ENCODE results near the gene CYP2W1. TPM values are rescaled to one million over a fixed set of nuclear protein-coding genes. Genes with fewer than 3 reads are reported as not detected.

Gene CYP2W1
- total and polyA plus RNA-seq, 10 of the 15 experiments (the other 5 are each of a cell fraction or from before 2014, with no cell fraction given) = not detected

DNA sequence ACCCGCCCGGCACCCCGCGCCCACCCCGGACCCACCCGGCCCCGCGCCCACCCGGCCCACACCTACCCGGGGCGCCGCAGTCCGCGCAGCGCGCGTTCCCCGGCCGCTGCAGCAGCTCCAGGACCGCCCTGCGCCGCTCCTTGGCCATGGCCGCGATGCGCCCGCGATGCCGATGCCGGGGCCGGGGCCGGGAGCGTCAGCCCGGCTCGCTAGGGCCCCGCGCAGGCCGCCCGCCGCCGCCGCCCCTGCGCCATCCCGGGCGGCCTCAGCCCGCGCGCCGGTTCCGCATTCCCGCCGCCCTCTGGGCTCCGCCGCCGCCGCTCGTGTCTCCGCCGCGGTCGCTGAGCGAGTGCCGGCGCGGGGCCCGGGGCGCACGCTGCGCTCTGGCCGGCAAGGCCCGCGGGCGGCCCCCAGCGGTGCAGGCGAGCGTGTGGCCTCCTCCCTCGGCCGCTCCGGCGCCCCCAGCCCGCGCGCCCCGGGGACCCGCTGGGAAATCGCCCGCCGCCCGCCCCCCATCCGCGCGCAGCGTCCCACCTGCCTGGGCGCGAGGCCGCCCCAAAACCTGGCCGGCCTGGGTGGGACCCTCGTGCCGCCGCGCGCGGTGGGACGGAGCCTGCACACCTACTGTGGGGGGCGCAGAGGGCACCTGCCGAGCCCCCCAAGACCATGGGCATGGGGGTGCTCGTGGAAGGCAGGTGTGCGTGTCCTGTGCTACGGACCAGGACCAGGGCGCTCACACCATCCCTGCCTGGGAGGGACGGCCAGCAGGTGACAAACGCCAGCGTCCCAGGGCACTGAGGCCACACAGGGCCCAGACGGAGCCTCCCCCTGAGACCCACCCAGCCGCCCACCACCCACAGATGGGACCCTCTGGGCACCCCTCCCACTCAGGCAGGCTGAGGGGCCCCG, 28.4 kb upstream of the CYP2W1 start, which contains the start of gene ADAP1 (continued):
- TF ChIP-seq EED (IDR thresholded peaks at IDR 0.05; ENCODE audit: low read depth) = no peak
- TF ChIP-seq YY1 (IDR thresholded peaks at IDR 0.05; ENCODE audit: low read depth, low read length) = peak; percentile 76
- 0 out of 2 replicates have a peak, but pooled peaks have one; percentile 24 for TF ChIP-seq DPF2 (IDR thresholded peaks at IDR 0.05)

DNA sequence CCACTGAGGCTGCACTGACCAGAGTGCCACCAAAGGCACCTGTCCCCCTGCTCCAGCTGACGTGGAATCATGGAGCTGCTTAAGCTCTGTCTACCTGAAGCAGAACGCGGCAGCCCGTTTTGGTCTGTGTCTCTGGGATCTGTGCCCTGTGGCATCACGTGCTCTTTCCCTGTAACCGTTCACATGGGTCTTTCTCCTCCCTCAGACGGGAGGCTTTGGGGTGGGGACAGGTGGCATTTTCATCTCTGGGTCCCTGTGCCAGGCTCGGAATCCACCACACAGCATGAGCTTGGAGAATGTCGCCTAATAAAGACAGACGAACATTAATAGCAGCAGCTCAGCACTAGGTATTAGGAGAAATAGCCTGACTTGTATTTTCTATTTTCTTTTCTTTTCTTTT, 26.9 kb upstream of the CYP2W1 start:
- FAIRE-seq = no peak
- TF ChIP-seq POU2F2 (IDR thresholded peaks at IDR 0.05; ENCODE audit: borderline replicate concordance, low read depth, low read length) = no peak
- BruUV-seq (replicated peaks) = no TSS peak
- Histone ChIP-seq H3K27me3 (replicated peaks in 1 of 2; ENCODE audit: control insufficient read depth in 2 of 2, insufficient read depth in 2 of 2, low read length in 1 of 2) (no peaks in the 10 kb centered on the region), H3K36me3 (ENCODE audit: control insufficient read depth in 2 of 2, insufficient read depth in 2 of 2, low read length in 1 of 2) (no peaks in the 10 kb centered on the region; a peak in 1 of 4 replicates), H3K4me2 (ENCODE audit: control insufficient read depth, insufficient read depth) (no peak overlapping the region), H3K27ac (ENCODE audit: control insufficient read depth, insufficient read depth) (no peak overlapping the region), H3K79me2 (ENCODE audit: control insufficient read depth, insufficient read depth, low read length) (peaks cover 26% of the 10 kb centered on the region), H3K9me3 (replicated peaks; ENCODE audit: control insufficient read depth, insufficient read depth, low read length) (no peaks in the 10 kb centered on the region), H4K20me1 (ENCODE audit: control insufficient read depth, insufficient read depth) (no peaks in the 10 kb centered on the region), H2AFZ (ENCODE audit: control insufficient read depth, low read depth, low read length) (no peak overlapping the region), H3K4me1 (ENCODE audit: control insufficient read depth, insufficient read depth, low read length) (peaks cover 17% of the 10 kb centered on the region), H3K4me3 (no peak overlapping the region), H3K9ac (ENCODE audit: control insufficient read depth, insufficient read depth, low read length) (no peak overlapping the region)
- ChIA-PET CTCF (interaction anchor here (0.8 to 4.8 kb wide), 6 partner anchors 33 to 221 kb away, joined by 3 to 31 read pairs (median 4); no protein-coding TSS in a partner anchor), POLR2A (interaction anchor here (0.7 kb wide), 1 partner anchor 45 kb away, joined by 3 read pairs; no protein-coding TSS in a partner anchor), RAD21 (ENCODE audit: unreplicated experiment) (interaction anchor here (0.7 to 1.7 kb wide), 2 partner anchors 46 to 227 kb away, joined by 4 to 5 read pairs; no protein-coding TSS in a partner anchor), SMC1A (ENCODE audit: uncharacterized antibody, unreplicated experiment) (interaction anchor here (1.0 to 2.6 kb wide), 4 partner anchors 17 to 48 kb away, joined by 3 to 9 read pairs (median 7); no protein-coding TSS in a partner anchor)
- WGBS (ENCODE audit: insufficient coverage, insufficient replicate concordance, low lambda C conversion rate, missing lambda C conversion rate) = 74% methylated on average over 10 of the region's 10 CpGs
- in situ Hi-C loops (cut with MboI) = no loop called here
- no peak for DNase-seq (ENCODE audit: low read depth, low spot score)
- intact Hi-C loops (cut with micrococcal nuclease; ENCODE audit: unreplicated experiment) = loop anchor here (10.0 kb wide), 1 partner anchor 171 kb away; no protein-coding TSS in a partner anchor
- ATAC-seq = no peak
